T-cell (primary cell): ENCODE results near the gene PLCB1. TPM values are rescaled to one million over a fixed set of nuclear protein-coding genes. Genes with fewer than 3 reads are reported as not detected.

Experiments used
- ATAC-seq, 4 experiments: fragments of 200-7000 bp in 3 of 4; fragments of 150-1000 bp in 1 of 4; cut with Tn5 transposase; replicated peaks in 1 of 4; 1 replicate in 3 of 4; 2 replicates in 1 of 4; pipeline ENCODE4 v1.10.0; 2021; ENCODE audit warnings: moderate library complexity in 3 of 4, mild to moderate bottlenecking in 2 of 4, moderate number of reproducible peaks in 1 of 4
- CTCF ChIA-PET, 2 donors: fragments of 300-600 bp; sonication (Branson Sonifier 250); formaldehyde crosslinking; loops; one replicate each; lab custom pipeline; 2022; ENCODE audit warnings: antibody characterized with exemption in 2 of 2; lab: Charles Lee
- POLR2A ChIA-PET, 2 donors: fragments of 300-600 bp; sonication (Branson Sonifier 250); formaldehyde crosslinking; loops; one replicate each; lab custom pipeline; 2022; ENCODE audit warnings: antibody characterized with exemption in 2 of 2; lab: Charles Lee
- DNase-seq, 35 experiments: peaks; one replicate each; pipeline versions ENCODE4 v3.0.0 to v3.0.0-alpha.2; 2013 to 2023
- H3K27ac ChIP-seq: one replicate; pipeline ENCODE4 v1.5.1; 2013; ENCODE audit warnings: low read length
- H3K27me3 ChIP-seq, 2 experiments: replicated peaks in 1 of 2; 1 replicate in 1 of 2; 2 replicates in 1 of 2; pipeline versions ENCODE4 v1.6.1 to v1.7.0; 2013; ENCODE audit warnings: low read length in 1 of 2, mixed read lengths in 1 of 2; ENCODE audit not compliant: control insufficient read depth in 2 of 2, insufficient read depth in 2 of 2; ENCODE audit errors: extremely low read depth in 1 of 2
- H3K36me3 ChIP-seq, 2 donors: 1 replicate in 1 of 2; 2 replicates in 1 of 2; pipeline versions ENCODE4 v1.6.1 to v1.7.0; 2013; ENCODE audit warnings: low read length in 1 of 2; ENCODE audit not compliant: control insufficient read depth in 2 of 2, insufficient read depth in 1 of 2; ENCODE audit errors: extremely low read depth in 1 of 2
- H3K4me1 ChIP-seq, 2 experiments: 1 replicate in 1 of 2; 2 replicates in 1 of 2; pipeline versions ENCODE4 v1.6.1 to v1.7.0; 2013; ENCODE audit warnings: low read length in 2 of 2, mixed read lengths in 1 of 2; ENCODE audit not compliant: insufficient read depth in 2 of 2, control insufficient read depth in 1 of 2; ENCODE audit errors: extremely low read depth in 1 of 2
- H3K4me3 ChIP-seq, 2 donors: 1 replicate in 1 of 2; 2 replicates in 1 of 2; pipeline versions ENCODE4 v1.5.1 to v1.7.0; 2013; ENCODE audit warnings: mild to moderate bottlenecking in 2 of 2, low read length in 1 of 2, moderate library complexity in 1 of 2; ENCODE audit not compliant: control insufficient read depth in 1 of 2; ENCODE audit errors: extremely low read depth in 1 of 2
- H3K9me3 ChIP-seq: 2 replicates; pipeline ENCODE4 v1.7.0; 2013
- H3K27ac Mint-ChIP-seq, 2 donors: one replicate each; pipeline ENCODE4 v1.8.0; 2020 to 2021; ENCODE audit warnings: mild to moderate bottlenecking in 2 of 2, mixed read lengths in 2 of 2
- H3K27me3 Mint-ChIP-seq, 2 donors: one replicate each; pipeline ENCODE4 v1.8.0; 2021 to 2022; ENCODE audit warnings: mixed read lengths in 2 of 2
- H3K36me3 Mint-ChIP-seq: one replicate; pipeline ENCODE4 v1.8.0; 2021; ENCODE audit warnings: mixed read lengths
- H3K4me1 Mint-ChIP-seq, 3 donors: one replicate each; pipeline ENCODE4 v1.8.0; 2020 to 2022; ENCODE audit warnings: mixed read lengths in 3 of 3, mild to moderate bottlenecking in 1 of 3
- H3K4me3 Mint-ChIP-seq, 3 donors: one replicate each; pipeline ENCODE4 v1.8.0; 2020 to 2022; ENCODE audit warnings: mild to moderate bottlenecking in 3 of 3, mixed read lengths in 3 of 3, moderate library complexity in 3 of 3
- H3K9me3 Mint-ChIP-seq, 3 donors: one replicate each; pipeline ENCODE4 v1.8.0; 2020 to 2022; ENCODE audit warnings: mixed read lengths in 3 of 3
- WGBS: methylation state at CpG from one replicate; pipeline ENCODE4 v1.1.5; 2013; ENCODE audit warnings: missing lambda C conversion rate; ENCODE audit not compliant: insufficient coverage; 5-methylcytosine and 5-hydroxymethylcytosine counted together
- total RNA-seq, 35 experiments: library from RNA in 6 of 35; stranded (reverse) in 6 of 35; fragments of 120-200 nt in 1 of 35; gene quantifications; one replicate each; pipeline versions ENCODE4 v1.2.1 to v1.2.4 and lab custom pipeline; 2013 to 2026

PLCB1 gene
- total RNA-seq, 5 donors from 2014 or later (not counting 1 experiment from before 2014, with no cell fraction given): 3.3 to 15.1 (median 7.4) TPM

DNA sequence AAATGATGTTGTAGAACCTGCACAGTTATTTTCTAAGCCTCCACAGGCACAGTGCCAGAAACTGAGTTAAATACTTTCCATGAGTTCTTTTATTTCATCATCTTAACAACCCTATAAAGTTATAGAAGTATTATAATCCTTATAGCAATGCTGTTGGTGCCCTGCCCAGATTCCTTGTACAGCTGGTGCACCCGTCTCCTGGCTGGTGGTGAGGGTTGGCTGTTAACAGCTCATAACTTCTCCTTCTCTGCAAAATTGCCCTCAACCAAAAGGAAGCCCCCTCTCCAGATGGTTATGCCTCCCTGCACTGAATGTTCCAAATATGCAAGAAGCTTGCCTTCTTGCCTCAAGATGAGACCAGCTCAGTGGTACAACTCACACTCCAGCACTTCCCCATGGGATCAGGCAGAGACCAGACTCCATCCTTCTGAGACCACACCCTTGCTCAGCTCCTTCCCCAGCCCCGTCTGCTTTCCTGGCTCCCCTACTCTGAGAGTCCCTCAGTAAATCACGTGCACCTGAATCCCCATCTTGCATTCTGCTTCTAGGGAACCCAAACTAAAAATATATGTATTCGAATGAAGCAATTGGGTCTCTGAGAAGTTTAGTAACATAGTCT lies 632.4 kb downstream of the PLCB1 start:
- Mint-ChIP-seq H3K27me3 (no peaks in the 10 kb centered on the region), H3K9me3 (no peaks in the 10 kb centered on the region), H3K4me1 (peaks cover 0 to 7% (median 0%) of the 10 kb centered on the region in 3 donors), H3K27ac (no peak overlapping the region), H3K36me3 (no peaks in the 10 kb centered on the region), H3K4me3 (no peak overlapping the region)
- H3K27ac ChIP-seq: no peak overlapping the region
- ATAC-seq (no peak), DNase-seq (no peak)
- ChIA-PET CTCF (interaction anchor here in 1 of 2 donors (1.9 kb wide), 1 partner anchor 14 kb away, joined by 4 read pairs; no protein-coding TSS in a partner anchor), POLR2A (no interaction called here)
- no peaks in the 10 kb centered on the region for H3K27me3 ChIP-seq
- no peaks in the 10 kb centered on the region for H3K36me3 ChIP-seq
- no peaks in the 10 kb centered on the region for H3K9me3 ChIP-seq
- WGBS: no CpG with 5 or more reads among the region's 4 CpGs
- H3K4me3 ChIP-seq: no peak overlapping the region
- no peaks in the 10 kb centered on the region for H3K4me1 ChIP-seq

DNA sequence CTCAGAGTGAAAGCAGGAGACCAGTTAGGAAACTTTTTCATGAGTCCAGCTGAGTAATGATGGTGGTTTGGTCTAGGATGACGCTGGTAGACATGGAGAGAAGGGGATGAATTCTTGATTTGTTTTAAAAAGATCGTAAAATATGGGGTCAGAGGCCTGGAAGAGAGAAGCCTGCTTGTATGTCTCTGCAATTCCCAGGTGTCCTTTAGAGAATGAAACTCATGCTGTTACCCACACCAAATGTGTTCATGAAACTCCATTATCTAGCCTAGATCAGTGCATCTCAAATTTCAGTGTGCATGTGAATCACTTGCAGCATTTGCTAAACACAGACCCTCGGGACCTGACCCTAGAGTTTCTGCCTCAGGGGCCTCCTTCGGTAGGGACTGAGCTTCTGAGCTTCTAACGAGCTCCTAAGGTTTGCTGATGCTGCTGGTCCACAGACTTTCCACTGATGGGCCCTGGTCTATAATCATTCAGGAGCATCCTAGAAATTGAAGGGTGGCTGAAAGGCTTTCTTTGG lies 634.9 kb downstream of the PLCB1 start:
- ChIA-PET CTCF (interaction anchor here in 1 of 2 donors (1.0 to 1.5 kb wide), 2 partner anchors 11 to 14 kb away, joined by 3 to 4 read pairs; no protein-coding TSS in a partner anchor), POLR2A (no interaction called here)

DNA sequence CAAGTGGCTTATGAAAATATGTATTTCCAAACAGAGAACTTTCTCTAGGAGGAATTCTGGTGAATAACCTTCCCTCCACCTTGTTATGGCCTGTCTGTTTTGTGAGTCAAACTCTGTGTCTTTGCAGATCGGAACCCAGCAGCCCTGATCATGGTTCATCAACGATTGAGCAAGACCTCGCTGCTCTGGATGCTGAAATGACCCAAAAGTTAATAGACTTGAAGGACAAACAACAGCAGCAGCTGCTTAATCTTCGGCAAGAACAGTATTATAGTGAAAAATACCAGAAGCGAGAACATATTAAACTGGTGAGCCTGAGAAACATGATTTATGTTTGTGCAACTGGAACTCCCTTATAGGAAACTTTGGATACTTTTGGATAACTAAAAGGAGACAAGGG lies 642.3 kb downstream of the PLCB1 start:
- Histone ChIP-seq H3K4me1 (no peaks in the 10 kb centered on the region), H3K4me3 (no peak overlapping the region), H3K27me3 (no peaks in the 10 kb centered on the region), H3K27ac (no peak overlapping the region), H3K36me3 (no peaks in the 10 kb centered on the region), H3K9me3 (no peaks in the 10 kb centered on the region)
- DNase-seq: no peak
- no peaks in the 10 kb centered on the region for H3K27me3 Mint-ChIP-seq
- no peaks in the 10 kb centered on the region for H3K4me1 Mint-ChIP-seq
- WGBS: 100% methylated on average over 2 of the region's 5 CpGs
- no peak overlapping the region for H3K4me3 Mint-ChIP-seq
- ChIA-PET POLR2A (no interaction called here), CTCF (interaction anchor here in 1 of 2 donors (0.8 kb wide), 1 partner anchor 52 kb away, joined by 3 read pairs; no protein-coding TSS in a partner anchor)
- no peak overlapping the region for H3K27ac Mint-ChIP-seq
- H3K9me3 Mint-ChIP-seq: peaks cover 0 to 3% (median 0%) of the 10 kb centered on the region in 3 donors
- peaks cover 10% of the 10 kb centered on the region for H3K36me3 Mint-ChIP-seq
- ATAC-seq: no peak

More for the DNA sequence above, 634.9 kb downstream of the PLCB1 start:
- no peak overlapping the region for H3K4me3 ChIP-seq
- H3K4me1 ChIP-seq: no peaks in the 10 kb centered on the region
- no peaks in the 10 kb centered on the region for H3K36me3 ChIP-seq
- 95% methylated on average over 3 of the region's 5 CpGs for WGBS
- Mint-ChIP-seq H3K27ac (no peak overlapping the region), H3K36me3 (no peaks in the 10 kb centered on the region), H3K4me1 (peaks cover 0 to 7% (median 0%) of the 10 kb centered on the region in 3 donors), H3K27me3 (no peaks in the 10 kb centered on the region), H3K4me3 (no peak overlapping the region), H3K9me3 (no peaks in the 10 kb centered on the region)
- no peak overlapping the region for H3K27ac ChIP-seq
- no peaks in the 10 kb centered on the region for H3K27me3 ChIP-seq
- ATAC-seq (no peak), DNase-seq (no peak)
- H3K9me3 ChIP-seq: no peaks in the 10 kb centered on the region

DNA sequence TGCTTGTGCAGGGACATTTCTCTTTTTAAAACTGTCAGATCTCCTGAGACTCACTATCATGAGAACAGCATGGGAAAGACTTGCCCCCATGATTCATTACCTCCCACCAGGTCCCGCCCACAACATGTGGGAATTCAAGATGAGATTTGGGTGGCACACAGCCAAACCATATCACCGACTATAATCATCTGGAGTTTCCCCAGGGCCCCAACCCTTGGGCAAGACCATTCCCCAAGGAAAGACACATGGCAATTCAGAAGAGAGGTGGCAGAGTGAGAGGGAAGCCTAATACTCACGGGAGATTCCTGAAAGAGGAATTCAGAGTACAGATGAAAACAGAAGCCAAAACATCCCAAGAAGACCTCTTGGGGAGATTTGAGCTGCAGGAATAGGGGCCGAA lies 645.8 kb downstream of the PLCB1 start:
- Histone ChIP-seq H3K4me3 (no peak overlapping the region), H3K27me3 (no peaks in the 10 kb centered on the region), H3K9me3 (no peaks in the 10 kb centered on the region), H3K36me3 (no peaks in the 10 kb centered on the region), H3K27ac (no peak overlapping the region), H3K4me1 (no peaks in the 10 kb centered on the region)
- Mint-ChIP-seq H3K4me3 (no peak overlapping the region), H3K9me3 (peaks cover 0 to 3% (median 3%) of the 10 kb centered on the region in 3 donors), H3K36me3 (peaks cover 13% of the 10 kb centered on the region), H3K27ac (no peak overlapping the region), H3K27me3 (no peaks in the 10 kb centered on the region), H3K4me1 (no peaks in the 10 kb centered on the region)
- ChIA-PET POLR2A (no interaction called here), CTCF (no interaction called here)
- DNase-seq: no peak
- WGBS: no CpG with 5 or more reads among the region's 4 CpGs
- no peak for ATAC-seq

DNA sequence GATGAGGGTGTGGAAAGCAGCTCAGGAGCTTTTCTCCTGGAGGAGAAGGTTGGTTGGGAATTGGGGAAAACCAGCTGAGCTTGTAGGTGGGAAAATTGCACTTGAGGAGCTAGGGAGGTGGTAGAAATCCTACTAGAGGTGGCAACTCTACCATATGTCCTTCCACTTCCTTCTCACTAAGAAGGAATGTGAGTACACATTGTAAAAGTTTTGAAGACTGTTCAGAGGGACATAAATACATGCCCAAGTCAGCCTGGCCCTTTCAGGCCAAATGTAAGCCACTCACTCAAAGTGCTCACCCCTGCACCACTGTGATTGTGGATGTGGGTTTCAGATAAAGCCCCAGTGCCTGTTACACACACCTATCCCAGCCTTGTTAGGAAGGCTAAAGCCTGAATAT lies 646.3 kb downstream of the PLCB1 start:
- H3K36me3 Mint-ChIP-seq: peaks cover 13% of the 10 kb centered on the region
- Histone ChIP-seq H3K36me3 (no peaks in the 10 kb centered on the region), H3K27ac (no peak overlapping the region), H3K27me3 (no peaks in the 10 kb centered on the region), H3K9me3 (no peaks in the 10 kb centered on the region), H3K4me1 (no peaks in the 10 kb centered on the region), H3K4me3 (no peak overlapping the region)
- no peaks in the 10 kb centered on the region for H3K27me3 Mint-ChIP-seq
- peaks cover 0 to 3% (median 3%) of the 10 kb centered on the region in 3 donors for H3K9me3 Mint-ChIP-seq
- ATAC-seq: no peak
- CTCF ChIA-PET: interaction anchor here in 1 of 2 donors (0.6 kb wide), 1 partner anchor 18 kb away, joined by 4 read pairs; no protein-coding TSS in a partner anchor
- POLR2A ChIA-PET: no interaction called here
- H3K4me1 Mint-ChIP-seq: no peaks in the 10 kb centered on the region
- no peak overlapping the region for H3K27ac Mint-ChIP-seq
- H3K4me3 Mint-ChIP-seq: no peak overlapping the region
- no peak for DNase-seq

DNA sequence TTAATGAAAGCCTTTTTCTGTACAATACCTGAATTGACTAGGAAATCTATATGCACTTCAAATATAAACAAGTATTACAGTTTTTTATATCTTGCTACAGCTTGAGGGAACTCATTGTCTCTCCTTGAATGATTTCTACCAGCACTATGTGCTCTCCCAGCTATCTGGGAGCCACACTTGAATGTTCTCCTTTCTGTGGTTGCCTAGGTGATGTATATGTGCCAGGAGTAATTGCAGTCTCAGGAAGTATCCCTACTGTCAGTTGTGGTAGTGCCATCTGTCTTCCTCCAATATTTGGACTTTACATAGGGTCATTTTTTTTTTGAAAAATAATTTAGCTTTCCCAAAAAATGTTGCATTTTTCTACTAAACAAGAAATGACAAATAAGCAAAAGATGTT lies 648.8 kb downstream of the PLCB1 start:
- Mint-ChIP-seq H3K4me1 (no peaks in the 10 kb centered on the region), H3K4me3 (no peak overlapping the region), H3K9me3 (peaks cover 0 to 3% (median 3%) of the 10 kb centered on the region in 3 donors), H3K27me3 (no peaks in the 10 kb centered on the region), H3K27ac (no peak overlapping the region), H3K36me3 (peaks cover 9% of the 10 kb centered on the region)
- Histone ChIP-seq H3K9me3 (no peaks in the 10 kb centered on the region), H3K27me3 (no peaks in the 10 kb centered on the region), H3K36me3 (no peaks in the 10 kb centered on the region), H3K4me1 (no peaks in the 10 kb centered on the region), H3K27ac (no peak overlapping the region), H3K4me3 (no peak overlapping the region)
- ATAC-seq: no peak
- ChIA-PET CTCF (interaction anchor here in 1 of 2 donors (1.4 kb wide), 1 partner anchor 9 kb away, joined by 3 read pairs; no protein-coding TSS in a partner anchor), POLR2A (no interaction called here)
- DNase-seq: no peak
